Keratinocyte (primary cell): ENCODE results near the gene ZNFX1.

Source experiments
- CTCF ChIP-seq, 3 experiments: IDR thresholded peaks in 1 of 3; conservative IDR thresholded peaks in 1 of 3; optimal IDR thresholded peaks in 1 of 3; 2 replicates in 2 of 3; 3 replicates in 1 of 3; pipeline versions ENCODE3 to v1.5.1; 2011; ENCODE audit warnings: low read length in 3 of 3, mild to moderate bottlenecking in 3 of 3, moderate library complexity in 2 of 3, control low read depth in 1 of 3, inconsistent platforms in 1 of 3; ENCODE audit not compliant: insufficient read depth in 2 of 3; ENCODE audit errors: extremely low read depth in 1 of 3
- EZH2 ChIP-seq: IDR thresholded peaks from one replicate; pipeline ENCODE4 v1.6.1; 2012; ENCODE audit warnings: inconsistent platforms, mild to moderate bottlenecking, low read length, moderate library complexity

DNA sequence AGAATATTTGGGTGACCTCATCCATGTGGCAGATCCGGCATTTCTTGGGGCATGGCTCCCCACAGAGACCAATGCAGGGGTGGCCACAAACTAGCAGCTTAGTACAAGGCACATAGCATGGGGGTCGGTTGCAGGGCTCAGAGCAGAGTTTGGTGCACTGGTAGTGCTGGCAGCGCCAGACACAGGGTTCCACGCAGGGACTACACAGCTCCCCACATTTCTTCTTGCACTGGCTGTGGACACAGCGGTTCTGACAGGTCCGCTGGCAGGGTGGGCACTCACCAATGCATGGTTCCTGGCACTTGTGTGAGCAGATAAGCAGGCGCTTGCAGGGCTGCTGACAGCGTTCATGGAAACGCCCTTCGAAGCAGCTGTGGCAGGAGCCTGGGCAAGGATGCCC is 29.6 kb downstream of the ZNFX1 start:
- TF ChIP-seq EZH2 (no peak), CTCF (optimal IDR thresholded peaks at IDR 0.05 in 1 of 3, IDR thresholded peaks at IDR 0.05 in 1 of 3, conservative IDR thresholded peaks at IDR 0.05 in 1 of 3; ENCODE audit: extremely low read depth in 1 of 3, insufficient read depth in 2 of 3, low read length in 3 of 3) (no peak)
